Karpas-422 (cell line): ENCODE measurements around the gene AZU1. TPM values are rescaled to one million over a fixed set of nuclear protein-coding genes. Genes with fewer than 3 reads are reported as not detected.
"Not testable (repeated sequence)": the region's sequence is repeated elsewhere in the genome, so short reads cannot be mapped to it uniquely, and the experiment has no call there.

Source experiments
- DNase-seq: peaks from one replicate; pipeline ENCODE4 v3.0.0-alpha.2; 2015
- H2AFZ ChIP-seq: fragments of 200-600 bp; sonication (generic); 2 replicates; pipeline ENCODE4 v1.6.1; 2014; ENCODE audit warnings: antibody characterized with exemption, low read length, mixed read lengths
- H3K27ac ChIP-seq: fragments of 200-600 bp; sonication (generic); 2 replicates; pipeline ENCODE4 v1.5.1; 2014; ENCODE audit warnings: mild to moderate bottlenecking, low read length, moderate library complexity
- H3K27me3 ChIP-seq: fragments of 200-600 bp; sonication (generic); 2 replicates; pipeline ENCODE4 v1.6.1; 2014; ENCODE audit warnings: low read length, mixed read lengths
- H3K36me3 ChIP-seq: fragments of 200-600 bp; sonication (generic); 2 replicates; pipeline ENCODE4 v1.6.1; 2014; ENCODE audit warnings: low read length, mixed read lengths; ENCODE audit not compliant: insufficient read depth
- H3K4me1 ChIP-seq: fragments of 200-600 bp; sonication (generic); 2 replicates; pipeline ENCODE4 v1.6.1; 2014; ENCODE audit warnings: mild to moderate bottlenecking, low read length, mixed read lengths
- H3K4me2 ChIP-seq: fragments of 200-600 bp; sonication (generic); 2 replicates; pipeline ENCODE4 v1.6.1; 2014; ENCODE audit warnings: low read length, low read depth, mild to moderate bottlenecking; ENCODE audit not compliant: poor library complexity, severe bottlenecking
- H3K4me3 ChIP-seq: fragments of 200-600 bp; sonication (generic); 2 replicates; pipeline ENCODE4 v1.5.1; 2014; ENCODE audit warnings: mild to moderate bottlenecking, antibody characterized with exemption, low read length, mixed read lengths
- H3K79me2 ChIP-seq: fragments of 200-600 bp; sonication (generic); 2 replicates; pipeline ENCODE4 v1.6.1; 2014; ENCODE audit warnings: mild to moderate bottlenecking, low read length, mixed read lengths
- H3K9ac ChIP-seq: fragments of 200-600 bp; sonication (generic); 2 replicates; pipeline ENCODE4 v1.6.0; 2014; ENCODE audit warnings: low read length
- H3K9me2 ChIP-seq: fragments of 200-600 bp; sonication (generic), shearing (Covaris generic); replicated peaks from 2 replicates; pipeline ENCODE4 v1.6.0; 2014; ENCODE audit warnings: mild to moderate bottlenecking, low read length, moderate library complexity; ENCODE audit not compliant: insufficient read depth
- H3K9me3 ChIP-seq: fragments of 300-700, 200-600 bp; sonication (generic); 2 replicates; pipeline ENCODE4 v1.6.1; 2014; ENCODE audit warnings: low read length, mixed read lengths
- H4K20me1 ChIP-seq: fragments of 200-600 bp; sonication (generic); 2 replicates; pipeline ENCODE4 v1.6.1; 2014; ENCODE audit warnings: mild to moderate bottlenecking, antibody characterized with exemption, low read length, low read depth; ENCODE audit not compliant: insufficient read depth
- total RNA-seq: library from RNA; depleted of rRNA; stranded (reverse); fragments of >200 nt; shearing (Covaris generic); gene quantifications from 2 replicates; pipeline ENCODE4 v1.2.3, GENCODE V29; 2014; ENCODE audit warnings: low replicate concordance

The AZU1 gene
- total RNA-seq, 1 experiment from 2014 or later: not detected

DNA sequence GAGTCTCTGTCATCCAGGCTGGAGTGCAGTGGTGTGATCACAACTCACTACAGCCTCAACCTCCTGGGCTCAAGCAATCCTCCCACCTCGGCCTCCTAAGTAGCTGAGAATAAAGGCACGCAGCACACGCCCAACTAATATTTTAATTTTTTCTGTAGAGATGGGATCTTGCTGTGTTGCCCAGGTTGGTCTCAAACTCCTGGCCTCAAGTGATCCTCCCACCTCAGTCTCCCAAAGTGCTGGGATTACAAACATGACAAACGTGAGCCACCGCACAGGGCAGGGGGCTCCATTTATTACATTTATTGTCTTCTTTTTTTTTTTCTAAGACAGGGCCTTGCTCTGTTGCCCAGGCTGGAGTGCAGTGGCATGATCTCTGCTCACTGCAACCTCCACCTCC, 7.4 kb upstream of the AZU1 start:
- H3K4me3 ChIP-seq, H3K79me2 ChIP-seq, DNase-seq, H2AFZ ChIP-seq, H3K4me1 ChIP-seq, H3K36me3 ChIP-seq, H3K9ac ChIP-seq, H3K9me3 ChIP-seq, H3K27me3 ChIP-seq, H4K20me1 ChIP-seq, H3K4me2 ChIP-seq, H3K9me2 ChIP-seq, H3K27ac ChIP-seq: not testable (repeated sequence)

DNA sequence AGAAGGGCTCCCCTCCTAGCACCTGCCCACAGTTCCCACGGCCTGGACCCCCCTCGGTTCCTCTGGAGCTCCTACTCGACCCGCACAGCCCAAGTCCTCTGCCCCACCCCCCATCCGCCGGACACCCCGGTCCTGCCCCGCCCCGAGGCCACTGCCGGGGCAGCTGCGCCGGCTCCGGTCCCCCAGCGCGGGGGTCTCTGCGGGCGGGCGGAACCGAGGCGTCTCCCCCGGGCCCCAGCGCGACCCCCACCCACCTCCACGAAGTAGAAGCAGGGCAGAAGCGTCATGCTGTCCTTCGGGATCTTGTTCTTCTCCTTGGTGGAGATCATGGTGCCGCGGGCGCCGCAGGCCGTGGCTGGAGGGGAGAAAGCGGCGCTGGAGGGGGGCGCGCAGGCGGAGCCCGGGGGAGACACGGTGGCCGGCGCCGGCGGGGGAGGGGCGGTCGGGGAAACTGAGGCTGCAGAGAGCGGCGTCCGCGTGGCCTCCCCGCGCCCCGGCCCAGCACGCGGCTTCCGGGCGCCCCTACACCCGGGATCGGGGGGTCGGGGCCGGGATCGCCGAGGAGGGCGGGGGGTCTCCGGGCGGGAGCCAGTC, 6.3 kb upstream of the AZU1 start:
- H4K20me1 ChIP-seq: no peaks in the 10 kb centered on the region
- no peaks in the 10 kb centered on the region for H3K79me2 ChIP-seq
- H2AFZ ChIP-seq: no peak overlapping the region
- no peaks in the 10 kb centered on the region for H3K9me2 ChIP-seq
- H3K36me3 ChIP-seq: no peaks in the 10 kb centered on the region
- H3K27me3 ChIP-seq: no peaks in the 10 kb centered on the region
- no peak for DNase-seq
- H3K4me3 ChIP-seq: no peak overlapping the region
- no peak overlapping the region for H3K9ac ChIP-seq
- no peak overlapping the region for H3K4me2 ChIP-seq
- no peaks in the 10 kb centered on the region for H3K9me3 ChIP-seq
- H3K27ac ChIP-seq: no peak overlapping the region
- no peaks in the 10 kb centered on the region for H3K4me1 ChIP-seq

DNA sequence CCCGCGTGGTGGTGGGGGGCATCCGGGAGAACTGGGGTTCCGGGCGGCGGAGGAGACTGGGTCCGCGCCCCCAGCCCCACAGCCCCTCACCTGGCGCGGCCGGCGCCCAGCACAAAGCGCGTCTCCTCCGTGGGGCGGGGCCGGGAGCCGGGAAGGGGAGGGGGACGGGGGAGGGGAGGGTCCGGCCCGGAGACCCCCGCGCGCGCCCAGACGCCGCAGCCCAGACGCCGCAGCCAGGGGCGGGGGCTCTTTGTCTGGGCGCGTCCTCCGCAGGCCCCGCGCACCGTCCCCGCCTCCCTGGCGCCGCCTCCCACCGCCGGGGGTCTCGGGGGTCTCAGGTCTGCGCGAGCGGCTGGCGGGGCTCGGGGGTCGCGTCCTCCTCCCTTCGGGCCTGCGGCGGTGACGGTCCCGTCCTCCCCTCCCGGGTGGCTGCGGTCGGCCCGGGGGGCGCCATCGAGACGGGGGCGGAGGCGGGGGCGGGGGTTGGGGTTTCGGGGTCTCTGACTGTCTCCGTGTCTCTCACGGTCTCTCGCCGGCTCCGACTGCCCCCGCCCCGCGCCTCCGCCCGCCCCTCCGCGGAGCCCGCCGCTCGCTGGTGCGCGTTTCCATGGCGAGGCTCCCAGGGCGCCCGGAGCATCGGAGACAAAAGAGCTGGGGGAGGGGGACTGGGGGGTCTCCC, 5.7 kb upstream of the AZU1 start, which contains the start of gene PLPPR3:
Gene PLPPR3 (minus strand): TSS at position 131 of the 679 bp plus-strand sequence. CDS start 396 bp downstream, outside the sequence.
- no peaks in the 10 kb centered on the region for H3K9me3 ChIP-seq
- no peaks in the 10 kb centered on the region for H4K20me1 ChIP-seq
- DNase-seq: no peak
- no peak within 1 kb of the TSS for H3K9ac ChIP-seq
- no peak within 1 kb of the TSS for H2AFZ ChIP-seq
- no peak within 1 kb of the TSS for H3K4me3 ChIP-seq
- no peak within 1 kb of the TSS for H3K27ac ChIP-seq
- H3K9me2 ChIP-seq: no peaks in the 10 kb centered on the region
- no peaks in the 10 kb centered on the region for H3K4me1 ChIP-seq
- no peaks in the 10 kb centered on the region for H3K27me3 ChIP-seq
- H3K36me3 ChIP-seq: no peaks in the 10 kb centered on the region
- no peaks in the 10 kb centered on the region for H3K79me2 ChIP-seq
- H3K4me2 ChIP-seq: no peak within 1 kb of the TSS

DNA sequence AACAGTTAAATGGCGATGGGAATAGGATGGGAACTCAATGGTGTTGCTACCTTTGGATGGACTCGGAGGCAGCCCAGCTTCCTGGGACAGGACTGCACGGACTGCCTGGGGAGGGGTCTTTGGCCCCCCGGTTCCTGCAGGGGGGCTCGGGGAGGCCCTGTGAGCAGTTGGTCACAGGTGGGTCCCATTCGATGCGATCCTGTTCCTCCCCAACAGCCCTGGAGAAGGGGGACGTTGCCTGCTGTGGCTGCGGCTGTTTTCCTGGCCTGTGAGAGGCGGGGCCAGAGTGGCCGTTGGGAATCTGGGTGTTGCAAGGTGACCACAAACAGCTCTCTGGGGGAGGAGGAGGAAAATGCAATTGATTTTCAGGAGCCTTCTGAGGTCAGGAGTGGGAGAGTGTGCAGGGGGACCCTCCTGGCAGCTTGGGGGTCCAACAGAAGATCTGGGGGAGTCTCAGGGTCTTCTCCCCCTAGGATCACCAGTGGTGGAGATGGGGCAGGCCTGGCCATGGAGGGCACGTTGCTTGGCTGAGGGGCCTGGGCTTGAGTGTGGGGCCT, 4.0 kb upstream of the AZU1 start:
- Histone ChIP-seq H3K27me3 (no peaks in the 10 kb centered on the region), H3K4me3 (no peak overlapping the region), H3K9ac (no peak overlapping the region), H3K9me3 (no peaks in the 10 kb centered on the region), H3K79me2 (no peaks in the 10 kb centered on the region), H2AFZ (no peak overlapping the region), H3K27ac (no peak overlapping the region), H3K36me3 (no peaks in the 10 kb centered on the region), H3K4me2 (no peak overlapping the region), H4K20me1 (no peaks in the 10 kb centered on the region), H3K9me2 (no peaks in the 10 kb centered on the region), H3K4me1 (no peaks in the 10 kb centered on the region)
- DNase-seq: no peak

DNA sequence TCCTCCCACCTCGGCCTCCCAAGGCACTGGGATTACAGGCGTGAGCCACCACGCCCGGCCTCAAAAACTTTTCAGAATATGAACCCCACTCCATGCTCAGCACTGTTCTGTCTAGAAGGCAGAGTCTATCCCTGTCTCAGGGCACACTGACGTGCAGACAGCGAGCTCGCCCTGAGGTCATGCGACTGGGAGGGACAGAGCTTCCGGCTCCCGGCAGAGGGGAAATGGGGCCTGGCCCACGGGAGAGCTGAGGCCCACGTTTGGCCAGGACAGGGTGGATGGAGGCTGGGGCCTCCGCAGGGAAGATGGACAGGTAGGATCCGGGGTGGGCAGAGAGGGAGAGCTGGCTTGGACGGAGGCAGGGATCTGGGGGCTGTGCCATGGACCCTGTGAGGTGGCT, 2.8 kb upstream of the AZU1 start:
- Histone ChIP-seq H3K4me2 (no peak overlapping the region), H3K79me2 (no peaks in the 10 kb centered on the region)

DNA sequence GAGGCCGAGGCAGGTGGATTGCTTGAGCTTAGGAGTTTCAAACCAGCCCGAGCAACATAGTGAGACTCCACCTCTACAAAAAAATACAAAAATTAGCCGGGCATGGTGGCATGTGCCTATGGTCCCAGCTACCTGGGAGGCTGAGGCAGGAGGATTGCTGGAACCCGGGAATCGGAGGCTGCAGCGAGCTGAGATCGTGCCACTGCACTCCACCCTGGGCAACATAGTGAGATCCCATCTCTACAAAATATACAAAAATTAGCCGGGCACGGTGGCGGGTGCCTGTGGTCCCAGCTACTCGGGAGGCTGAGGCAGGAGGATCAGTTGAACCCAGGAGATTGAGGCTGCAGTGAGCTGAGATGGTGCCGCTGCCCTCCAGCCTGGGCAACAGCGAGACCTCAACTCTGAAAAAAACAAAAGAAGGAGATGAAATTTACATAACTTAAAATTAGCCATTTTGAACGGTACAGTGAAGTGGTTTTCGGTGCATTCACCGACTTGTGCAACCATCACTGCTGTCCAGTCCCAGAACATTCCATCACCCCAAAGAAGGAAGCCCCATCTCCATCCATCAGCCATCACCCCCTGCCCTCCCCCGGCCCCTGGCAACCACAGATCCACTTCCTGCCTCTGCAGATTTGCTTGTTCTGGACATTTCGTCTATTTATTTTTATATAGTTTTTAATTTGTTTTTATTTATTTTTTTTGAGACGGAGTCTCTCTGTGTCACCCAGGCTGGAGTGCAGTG, 1.6 kb upstream of the AZU1 start:
- Histone ChIP-seq H3K4me3 (no peak overlapping the region), H3K79me2 (no peaks in the 10 kb centered on the region), H3K9me3 (no peaks in the 10 kb centered on the region), H3K9me2 (no peaks in the 10 kb centered on the region), H3K36me3 (no peaks in the 10 kb centered on the region), H3K4me1 (no peaks in the 10 kb centered on the region), H3K27me3 (no peaks in the 10 kb centered on the region), H2AFZ (no peak overlapping the region), H4K20me1 (no peaks in the 10 kb centered on the region), H3K9ac (no peak overlapping the region), H3K4me2 (no peak overlapping the region), H3K27ac (no peak overlapping the region)
- DNase-seq: no peak

More for the DNA sequence above, 2.8 kb upstream of the AZU1 start:
- no peaks in the 10 kb centered on the region for H3K4me1 ChIP-seq
- no peak overlapping the region for H3K4me3 ChIP-seq
- H3K27me3 ChIP-seq: no peaks in the 10 kb centered on the region
- no peaks in the 10 kb centered on the region for H3K9me2 ChIP-seq
- no peak overlapping the region for H3K27ac ChIP-seq
- no peak overlapping the region for H3K9ac ChIP-seq
- no peak for DNase-seq
- H4K20me1 ChIP-seq: no peaks in the 10 kb centered on the region
- no peak overlapping the region for H2AFZ ChIP-seq
- H3K9me3 ChIP-seq: no peaks in the 10 kb centered on the region
- H3K36me3 ChIP-seq: no peaks in the 10 kb centered on the region

DNA sequence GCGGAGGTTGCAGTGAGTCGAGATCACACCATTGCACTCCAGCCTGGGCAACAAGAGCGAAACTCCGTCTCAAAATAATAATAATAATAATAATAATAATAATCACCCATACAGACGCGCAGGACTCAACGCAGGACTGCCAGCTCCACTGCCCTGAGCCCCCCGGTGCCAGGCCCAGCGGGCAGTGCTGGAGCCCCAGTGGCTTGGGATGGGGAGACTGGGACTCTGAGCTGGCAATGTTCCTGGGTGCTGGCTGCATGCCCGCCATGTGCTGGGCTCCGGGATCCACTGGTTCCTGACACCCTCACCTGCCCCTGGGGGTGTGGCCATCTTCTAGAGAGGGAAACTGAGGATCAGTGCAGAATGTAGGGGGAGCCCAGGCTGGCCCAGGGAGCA, 325 bp upstream of the AZU1 start:
- Histone ChIP-seq H3K27me3 (no peaks in the 10 kb centered on the region), H3K36me3 (no peaks in the 10 kb centered on the region), H4K20me1 (no peaks in the 10 kb centered on the region), H3K4me1 (no peaks in the 10 kb centered on the region), H2AFZ (no peak overlapping the region), H3K4me2 (no peak overlapping the region), H3K27ac (no peak overlapping the region), H3K9ac (no peak overlapping the region), H3K79me2 (no peaks in the 10 kb centered on the region), H3K9me3 (no peaks in the 10 kb centered on the region), H3K4me3 (no peak overlapping the region), H3K9me2 (no peaks in the 10 kb centered on the region)
- no peak for DNase-seq

DNA sequence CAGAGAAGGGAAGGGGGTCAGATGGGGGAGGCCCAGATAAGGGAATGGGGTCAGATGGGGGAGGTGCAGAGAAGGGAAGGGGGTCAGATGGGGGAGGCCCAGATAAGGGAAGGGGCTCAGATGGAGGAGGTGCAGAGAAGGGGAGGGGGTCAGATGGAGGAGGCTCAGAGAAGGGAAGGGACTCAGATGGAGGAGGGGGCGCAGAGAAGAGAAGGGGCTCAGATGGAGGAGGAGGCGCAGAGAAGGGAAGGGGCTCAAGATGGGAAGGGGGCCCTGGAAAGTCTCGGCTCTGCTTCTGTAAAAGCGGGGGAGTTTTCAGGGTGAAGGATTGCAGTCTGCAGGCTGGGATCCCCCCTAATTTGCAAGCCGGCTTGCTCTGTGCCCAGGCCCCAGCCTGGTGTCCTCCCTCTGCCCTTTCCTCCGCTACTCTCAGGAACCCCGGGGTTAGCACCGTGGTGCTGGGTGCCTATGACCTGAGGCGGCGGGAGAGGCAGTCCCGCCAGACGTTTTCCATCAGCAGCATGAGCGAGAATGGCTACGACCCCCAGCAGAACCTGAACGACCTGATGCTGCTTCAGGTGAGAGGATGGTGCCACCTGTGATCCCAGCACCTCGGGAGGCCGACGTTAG, 1.6 kb downstream of the AZU1 start:
- Histone ChIP-seq H3K36me3 (no peaks in the 10 kb centered on the region), H3K4me3 (no peak overlapping the region), H3K27me3 (no peaks in the 10 kb centered on the region), H3K4me1 (no peaks in the 10 kb centered on the region), H3K9me3 (no peaks in the 10 kb centered on the region), H2AFZ (no peak overlapping the region), H3K27ac (no peak overlapping the region), H3K9ac (no peak overlapping the region), H4K20me1 (no peaks in the 10 kb centered on the region), H3K4me2 (no peak overlapping the region), H3K79me2 (no peaks in the 10 kb centered on the region), H3K9me2 (no peaks in the 10 kb centered on the region)
- no peak for DNase-seq
